ENCODE results near the gene LILRA1. TPM values are rescaled to one million over a fixed set of nuclear protein-coding genes. Genes with fewer than 3 reads are reported as not detected.

The LILRA1 gene
- total and polyA plus RNA-seq, 12 donors, result 0.19 to 2.8 (median 0.40) TPM

GRCh38 chr19:54551950-54552912, 41.2 kb upstream of the LILRA1 start:
- TF ChIP-seq CTCF (IDR thresholded peaks at IDR 0.05), result no peak
- Histone ChIP-seq H3K4me1 (peaks cover 0 to 9% (median 0%) of the 10 kb centered on the region in 9 donors), H3K4me3 (no peak overlapping the region), H3K9me3 (no peaks in the 10 kb centered on the region), H3K27me3 (peaks cover 0 to 28% (median 8%) of the 10 kb centered on the region in 7 donors), H3K36me3 (no peaks in the 10 kb centered on the region), H3K27ac (no peak overlapping the region)
- peak; percentile 12 to 34 for DNase-seq
- ATAC-seq, result peak in 3 of 8 donors; percentile 30 to 44 (median 44)
- WGBS, 2 donors, result 73 to 75% methylated on average over 22 of the region's 22 CpGs
- intact Hi-C loops (cut with DNase I), result no loop called here

GRCh38 chr19:54552913-54553310, 40.5 kb upstream of the LILRA1 start:
- no peak for ATAC-seq
- intact Hi-C loops (cut with DNase I), result no loop called here
- 82 to 86% methylated on average over 15 of the region's 15 CpGs for WGBS, 2 donors
- no peak for TF ChIP-seq CTCF (IDR thresholded peaks at IDR 0.05)
- Histone ChIP-seq H3K9me3 (no peaks in the 10 kb centered on the region), H3K4me1 (peaks cover 0 to 9% (median 0%) of the 10 kb centered on the region in 9 donors), H3K27me3 (peaks cover 0 to 33% (median 8%) of the 10 kb centered on the region in 7 donors), H3K36me3 (no peaks in the 10 kb centered on the region), H3K27ac (no peak overlapping the region), H3K4me3 (no peak overlapping the region)
- no peak for DNase-seq

- no peak for TF ChIP-seq CTCF (IDR thresholded peaks at IDR 0.05)
- Histone ChIP-seq H3K9me3 (no peaks in the 10 kb centered on the region), H3K27ac (no peak overlapping the region), H3K27me3 (peaks cover 0 to 44% (median 13%) of the 10 kb centered on the region in 7 donors), H3K36me3 (no peaks in the 10 kb centered on the region), H3K4me1 (peaks cover 0 to 9% (median 0%) of the 10 kb centered on the region in 9 donors), H3K4me3 (no peak overlapping the region)
- 77 to 83% methylated on average over 10 of the region's 10 CpGs for WGBS, 2 donors
- DNase-seq (no peak), ATAC-seq (no peak)
- intact Hi-C loops (cut with DNase I), result no loop called here
Measured at GRCh38 chr19:54554006-54554405, 39.4 kb upstream of the LILRA1 start.

GRCh38 chr19:54554896-54555295, 38.5 kb upstream of the LILRA1 start:
- peaks cover 0 to 46% (median 12%) of the 10 kb centered on the region in 7 donors for H3K27me3 ChIP-seq
- TF ChIP-seq CTCF (IDR thresholded peaks at IDR 0.05), result no peak
- ATAC-seq, result no peak
- 89 to 91% methylated on average over 16 of the region's 16 CpGs for WGBS, 2 donors
- intact Hi-C loops (cut with DNase I), result no loop called here
- H3K9me3 ChIP-seq, result no peaks in the 10 kb centered on the region
- no peaks in the 10 kb centered on the region for H3K36me3 ChIP-seq
- DNase-seq, result no peak
- H3K27ac ChIP-seq, result no peak overlapping the region
- H3K4me3 ChIP-seq, result no peak overlapping the region
- peaks cover 0 to 9% (median 0%) of the 10 kb centered on the region in 9 donors for H3K4me1 ChIP-seq
